Measurements from ENCODE around the gene MXD3.
"Not testable (repeated sequence)": the region's sequence is repeated elsewhere in the genome, so short reads cannot be mapped to it uniquely, and the experiment has no call there.

Gene MXD3

GRCh38 chr5:177306674-177307543 is 4.8 kb downstream of the MXD3 start:
- no peak for TF ChIP-seq CTCF (IDR thresholded peaks at IDR 0.05; ENCODE audit: control extremely low read depth, extremely low read depth, low read depth, missing control alignments)
- no peak for DNase-seq (ENCODE audit: extremely low spot score)
- POLR2A ChIA-PET: no interaction called here
- CTCF ChIA-PET: interaction anchor here (1.0 to 8.1 kb wide), 3 partner anchors 8 to 147 kb away, joined by 4 to 64 read pairs (median 30); no protein-coding TSS in a partner anchor

GRCh38 chr5:177306103-177306640 is 5.5 kb downstream of the MXD3 start:
- CTCF ChIA-PET: interaction anchor here (5.0 to 8.1 kb wide), 2 partner anchors 84 to 148 kb away, joined by 30 to 64 read pairs; no protein-coding TSS in a partner anchor
- DNase-seq (ENCODE audit: extremely low spot score); POLR2A ChIA-PET: not testable (repeated sequence)

- DNase-seq (ENCODE audit: extremely low spot score): no peak
- POLR2A ChIA-PET: interaction anchor here (0.6 kb wide), 1 partner anchor 194 kb away, joined by 5 read pairs; no protein-coding TSS in a partner anchor
- TF ChIP-seq CTCF (IDR thresholded peaks at IDR 0.05; ENCODE audit: control extremely low read depth, extremely low read depth, low read depth, missing control alignments): no peak
- CTCF ChIA-PET: interaction anchor here (0.9 to 1.5 kb wide), 3 partner anchors 13 to 100 kb away, joined by 3 to 4 read pairs (median 3); no protein-coding TSS in a partner anchor
Measured at GRCh38 chr5:177304392-177305119, 7.1 kb downstream of the MXD3 start.

- no peak for DNase-seq (ENCODE audit: extremely low spot score)
- ChIA-PET POLR2A (no interaction called here), CTCF (interaction anchor here (0.7 to 2.9 kb wide), 9 partner anchors 8 to 190 kb away, joined by 3 to 8 read pairs (median 4); partner anchors contain the start of gene MXD3)
- no peak for TF ChIP-seq CTCF (IDR thresholded peaks at IDR 0.05; ENCODE audit: control extremely low read depth, extremely low read depth, low read depth, missing control alignments)
Measured at GRCh38 chr5:177303925-177304391, 7.7 kb downstream of the MXD3 start.

GRCh38 chr5:177303121-177303924 is 8.4 kb downstream of the MXD3 start, which contains the start of the genes PRELID1 and RAB24:
TSS of gene PRELID1 (plus strand) at chr5:177303799. CDS start at chr5:177303986, 187 bp downstream.
TSS of gene RAB24 (minus strand) at chr5:177303719. CDS start at chr5:177303288, 431 bp downstream.
- peak; percentile 92 for DNase-seq (ENCODE audit: extremely low spot score)
- no peak for TF ChIP-seq CTCF (IDR thresholded peaks at IDR 0.05; ENCODE audit: control extremely low read depth, extremely low read depth, low read depth, missing control alignments)
- ChIA-PET POLR2A (no interaction called here), CTCF (interaction anchor here (0.7 to 2.9 kb wide), 9 partner anchors 9 to 190 kb away, joined by 3 to 8 read pairs (median 4); partner anchors contain the start of gene MXD3)

- POLR2A ChIA-PET: interaction anchor here (1.2 kb wide), 1 partner anchor 10 kb away, joined by 3 read pairs; no protein-coding TSS in a partner anchor
- CTCF ChIA-PET: interaction anchor here (0.8 to 6.4 kb wide), 12 partner anchors 7 to 189 kb away, joined by 3 to 56 read pairs (median 5); partner anchors contain the start of gene MXD3
- no peak for DNase-seq (ENCODE audit: extremely low spot score)
- TF ChIP-seq CTCF (IDR thresholded peaks at IDR 0.05; ENCODE audit: control extremely low read depth, extremely low read depth, low read depth, missing control alignments): peak; percentile 19
Measured at GRCh38 chr5:177302354-177303110, 9.2 kb downstream of the MXD3 start.

All from GM10248 (cell line).